HepG2 (cell line): Measurements from ENCODE around the gene ZNF222.

Experiments used
- BHLHE40 ChIP-seq: IDR thresholded peaks from 2 replicates; pipeline ENCODE4 v1.6.1; 2011; ENCODE audit warnings: low read length, improper control_type of control experiment
- NPAS2 ChIP-seq: sonication (generic); formaldehyde crosslinking; IDR thresholded peaks from 2 replicates; pipeline ENCODE4 v1.8.0; 2022; ENCODE audit warnings: mild to moderate bottlenecking, missing genetic modification reagents, borderline replicate concordance
- POLR2AphosphoS5 ChIP-seq: IDR thresholded peaks from 2 replicates; pipeline ENCODE4 v1.6.1; 2012; ENCODE audit warnings: low read depth, low read length
- TCF7L2 ChIP-seq: IDR thresholded peaks from 2 replicates; pipeline ENCODE4 v1.6.1; 2011; ENCODE audit warnings: mild to moderate bottlenecking, low read depth, low read length, moderate library complexity
- ZFP37 ChIP-seq: sonication (generic); formaldehyde crosslinking; IDR thresholded peaks from 2 replicates; pipeline ENCODE4 v1.4.0; 2020; ENCODE audit warnings: missing genetic modification reagents, borderline replicate concordance
- ZNF160 ChIP-seq: sonication (generic); formaldehyde crosslinking; IDR thresholded peaks from 2 replicates; pipeline ENCODE4 v1.8.0; 2022; ENCODE audit warnings: mild to moderate bottlenecking, inconsistent platforms, missing genetic modification reagents
- TF ChIP-seq, protein P1 (sequence below): sonication (generic); formaldehyde crosslinking; IDR thresholded peaks from 2 replicates; pipeline ENCODE4 v1.5.0; 2020; ENCODE audit warnings: mild to moderate bottlenecking, missing genetic modification reagents
- TF ChIP-seq, protein P2 (sequence below): sonication (generic); formaldehyde crosslinking; IDR thresholded peaks from 2 replicates; pipeline ENCODE4 v1.5.0; 2020; ENCODE audit warnings: mild to moderate bottlenecking, missing genetic modification reagents, moderate library complexity

DNA sequence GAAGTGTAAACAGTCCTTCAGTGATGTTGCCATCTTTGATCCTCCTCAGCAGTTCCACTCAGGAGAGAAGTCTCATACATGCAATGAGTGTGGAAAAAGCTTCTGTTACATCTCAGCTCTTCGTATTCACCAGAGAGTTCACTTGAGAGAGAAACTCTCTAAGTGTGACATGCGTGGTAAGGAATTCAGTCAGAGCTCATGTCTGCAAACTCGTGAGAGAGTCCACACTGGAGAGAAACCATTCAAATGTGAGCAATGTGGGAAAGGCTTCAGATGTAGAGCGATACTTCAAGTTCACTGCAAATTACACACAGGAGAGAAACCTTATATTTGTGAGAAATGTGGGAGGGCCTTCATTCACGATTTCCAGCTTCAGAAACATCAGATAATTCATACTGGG, 14.7 kb upstream of the ZNF222 start:
- TF ChIP-seq ZNF160 (CRISPR knock-in tag) (no peak), NPAS2 (CRISPR knock-in tag) (no peak), ZFP37 (no peak), TCF7L2 (no peak), POLR2AphosphoS5 (no peak), BHLHE40 (no peak)
- TF ChIP-seq, protein P1, sequence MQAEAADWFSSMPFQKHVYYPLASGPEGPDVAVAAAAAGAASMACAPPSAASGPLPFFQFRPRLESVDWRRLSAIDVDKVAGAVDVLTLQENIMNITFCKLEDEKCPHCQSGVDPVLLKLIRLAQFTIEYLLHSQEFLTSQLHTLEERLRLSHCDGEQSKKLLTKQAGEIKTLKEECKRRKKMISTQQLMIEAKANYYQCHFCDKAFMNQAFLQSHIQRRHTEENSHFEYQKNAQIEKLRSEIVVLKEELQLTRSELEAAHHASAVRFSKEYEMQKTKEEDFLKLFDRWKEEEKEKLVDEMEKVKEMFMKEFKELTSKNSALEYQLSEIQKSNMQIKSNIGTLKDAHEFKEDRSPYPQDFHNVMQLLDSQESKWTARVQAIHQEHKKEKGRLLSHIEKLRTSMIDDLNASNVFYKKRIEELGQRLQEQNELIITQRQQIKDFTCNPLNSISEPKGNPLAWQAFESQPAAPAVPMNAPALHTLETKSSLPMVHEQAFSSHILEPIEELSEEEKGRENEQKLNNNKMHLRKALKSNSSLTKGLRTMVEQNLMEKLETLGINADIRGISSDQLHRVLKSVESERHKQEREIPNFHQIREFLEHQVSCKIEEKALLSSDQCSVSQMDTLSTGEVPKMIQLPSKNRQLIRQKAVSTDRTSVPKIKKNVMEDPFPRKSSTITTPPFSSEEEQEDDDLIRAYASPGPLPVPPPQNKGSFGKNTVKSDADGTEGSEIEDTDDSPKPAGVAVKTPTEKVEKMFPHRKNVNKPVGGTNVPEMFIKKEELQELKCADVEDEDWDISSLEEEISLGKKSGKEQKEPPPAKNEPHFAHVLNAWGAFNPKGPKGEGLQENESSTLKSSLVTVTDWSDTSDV (CRISPR knock-in tag): no peak
- TF ChIP-seq, protein P2, sequence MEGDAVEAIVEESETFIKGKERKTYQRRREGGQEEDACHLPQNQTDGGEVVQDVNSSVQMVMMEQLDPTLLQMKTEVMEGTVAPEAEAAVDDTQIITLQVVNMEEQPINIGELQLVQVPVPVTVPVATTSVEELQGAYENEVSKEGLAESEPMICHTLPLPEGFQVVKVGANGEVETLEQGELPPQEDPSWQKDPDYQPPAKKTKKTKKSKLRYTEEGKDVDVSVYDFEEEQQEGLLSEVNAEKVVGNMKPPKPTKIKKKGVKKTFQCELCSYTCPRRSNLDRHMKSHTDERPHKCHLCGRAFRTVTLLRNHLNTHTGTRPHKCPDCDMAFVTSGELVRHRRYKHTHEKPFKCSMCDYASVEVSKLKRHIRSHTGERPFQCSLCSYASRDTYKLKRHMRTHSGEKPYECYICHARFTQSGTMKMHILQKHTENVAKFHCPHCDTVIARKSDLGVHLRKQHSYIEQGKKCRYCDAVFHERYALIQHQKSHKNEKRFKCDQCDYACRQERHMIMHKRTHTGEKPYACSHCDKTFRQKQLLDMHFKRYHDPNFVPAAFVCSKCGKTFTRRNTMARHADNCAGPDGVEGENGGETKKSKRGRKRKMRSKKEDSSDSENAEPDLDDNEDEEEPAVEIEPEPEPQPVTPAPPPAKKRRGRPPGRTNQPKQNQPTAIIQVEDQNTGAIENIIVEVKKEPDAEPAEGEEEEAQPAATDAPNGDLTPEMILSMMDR (CRISPR knock-in tag): no peak
